Neural cell (in vitro differentiated cells): ENCODE data around the gene RCL1.

Experiments used
- CTCF ChIP-seq: fragments of 450-650 bp; IDR thresholded peaks from 2 replicates; pipeline ENCODE4 v1.5.1; 2014; ENCODE audit warnings: antibody characterized with exemption, mild to moderate bottlenecking, moderate library complexity; ENCODE audit not compliant: poor library complexity, severe bottlenecking
- EP300 ChIP-seq: fragments of 450-650 bp; conservative IDR thresholded peaks from 2 replicates; pipeline ENCODE4 v1.6.1; 2014; ENCODE audit warnings: antibody characterized with exemption, mild to moderate bottlenecking, moderate library complexity; ENCODE audit not compliant: poor library complexity, severe bottlenecking
- EZH2 ChIP-seq: fragments of 200-600, 300-800 bp; shearing (Covaris generic), sonication (generic); IDR thresholded peaks from 2 replicates; pipeline ENCODE4 v1.6.1; 2014; ENCODE audit warnings: antibody characterized with exemption, low read length, borderline replicate concordance, mild to moderate bottlenecking; ENCODE audit not compliant: insufficient read depth, poor library complexity, severe bottlenecking
- MXI1 ChIP-seq: fragments of 450-650 bp; conservative IDR thresholded peaks from 2 replicates; pipeline ENCODE4 v1.6.1; 2014; ENCODE audit warnings: antibody characterized with exemption, mild to moderate bottlenecking; ENCODE audit not compliant: poor library complexity, severe bottlenecking
- POLR2AphosphoS5 ChIP-seq: IDR thresholded peaks from 2 replicates; pipeline ENCODE4 v1.6.1; 2012
- RAD21 ChIP-seq: fragments of 450-650 bp; conservative IDR thresholded peaks from 2 replicates; pipeline ENCODE4 v1.6.1; 2014; ENCODE audit warnings: antibody characterized with exemption, mild to moderate bottlenecking, moderate library complexity
- REST ChIP-seq: IDR thresholded peaks from 2 replicates; pipeline ENCODE4 v1.6.1; 2012; ENCODE audit warnings: borderline replicate concordance
- SMC3 ChIP-seq: fragments of 450-650 bp; conservative IDR thresholded peaks from 2 replicates; pipeline ENCODE4 v1.6.1; 2014; ENCODE audit warnings: antibody characterized with exemption, mild to moderate bottlenecking, moderate library complexity; ENCODE audit not compliant: poor library complexity
- TAF1 ChIP-seq: IDR thresholded peaks from 2 replicates; pipeline ENCODE4 v1.6.1; 2012; ENCODE audit warnings: low read depth

DNA sequence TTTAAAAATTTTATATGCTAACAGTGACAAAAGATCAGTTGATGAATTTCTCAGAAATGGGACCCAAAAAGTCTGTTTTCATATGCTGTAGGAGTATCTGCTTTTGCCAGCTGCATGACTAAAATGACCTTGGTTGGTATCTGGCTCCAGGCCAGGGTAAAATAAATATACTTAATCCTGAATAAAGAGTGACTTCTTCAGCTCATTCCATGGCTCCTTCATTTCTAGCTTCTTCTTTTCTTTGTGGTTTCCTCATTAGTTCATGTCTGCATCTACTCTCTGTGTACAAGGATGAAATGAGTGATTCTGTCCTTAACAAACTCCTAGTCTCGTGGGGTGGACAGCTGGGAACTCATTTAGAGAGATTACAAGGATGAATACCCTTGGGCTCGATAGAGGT, 36.0 kb downstream of the RCL1 start:
- TF ChIP-seq CTCF = no peak
- no peak for TF ChIP-seq RAD21
- TF ChIP-seq POLR2AphosphoS5 = no peak
- TF ChIP-seq REST = no peak
- TF ChIP-seq EZH2 = no peak
- TF ChIP-seq MXI1 = no peak
- TF ChIP-seq EP300 = no peak
- TF ChIP-seq SMC3 = no peak
- no peak for TF ChIP-seq TAF1
